ENCODE data around the gene GMPR. TPM values are rescaled to one million over a fixed set of nuclear protein-coding genes. Genes with fewer than 3 reads are reported as not detected.
"Not testable (repeated sequence)": the region's sequence is repeated elsewhere in the genome, so short reads cannot be mapped to it uniquely, and the experiment has no call there.

Gene GMPR
- total RNA-seq, 2 donors from 2014 or later, result 17.0 to 62.1 TPM

DNA sequence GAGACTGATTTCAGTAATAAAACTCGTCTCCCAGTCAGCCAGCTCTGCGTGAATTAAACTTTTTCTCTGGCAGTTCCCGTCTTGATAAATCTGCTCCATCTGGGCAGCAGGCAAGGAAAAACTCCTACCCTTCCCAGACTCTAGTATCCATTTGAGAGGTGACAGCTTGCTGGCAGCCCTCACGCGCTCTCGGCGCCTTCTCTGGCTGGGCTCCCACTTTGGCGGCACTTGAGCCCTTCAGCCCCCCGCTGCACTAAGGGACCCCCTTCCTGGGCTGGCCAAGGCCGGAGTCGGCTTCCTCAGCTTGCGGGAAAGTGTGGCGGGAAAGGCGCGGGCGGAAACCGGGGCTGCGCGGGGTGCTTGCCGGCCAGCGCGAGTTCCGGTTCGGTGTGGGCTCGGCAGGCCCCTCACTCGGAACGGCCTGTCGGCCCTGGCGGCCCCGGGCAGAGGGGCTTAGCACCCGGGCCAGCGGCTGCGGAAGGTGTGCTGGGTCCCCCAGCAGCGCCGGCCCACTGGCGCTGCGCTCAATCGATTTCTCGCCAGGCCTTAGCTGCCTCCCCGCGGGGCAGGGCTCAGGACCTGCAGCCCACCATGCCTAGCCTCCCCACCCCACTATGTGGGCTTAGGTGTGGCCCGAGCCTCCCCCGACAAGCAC lies 21.8 kb upstream of the GMPR start:
- DNase-seq (ENCODE audit: low spot score), result no peak
- H3K27me3 ChIP-seq (replicated peaks; ENCODE audit: insufficient read depth), result no peaks in the 10 kb centered on the region
- H3K4me1 ChIP-seq (ENCODE audit: control insufficient read depth in 1 of 2, low read depth in 2 of 2), result peaks cover 9 to 42% of the 10 kb centered on the region in 2 donors
- H3K9me3 ChIP-seq, result no peaks in the 10 kb centered on the region
- no peaks in the 10 kb centered on the region for H3K36me3 ChIP-seq
- no peak for ATAC-seq (ENCODE audit: insufficient number of reproducible peaks, low FRiP score, low read depth)
- TF ChIP-seq, protein P1, sequence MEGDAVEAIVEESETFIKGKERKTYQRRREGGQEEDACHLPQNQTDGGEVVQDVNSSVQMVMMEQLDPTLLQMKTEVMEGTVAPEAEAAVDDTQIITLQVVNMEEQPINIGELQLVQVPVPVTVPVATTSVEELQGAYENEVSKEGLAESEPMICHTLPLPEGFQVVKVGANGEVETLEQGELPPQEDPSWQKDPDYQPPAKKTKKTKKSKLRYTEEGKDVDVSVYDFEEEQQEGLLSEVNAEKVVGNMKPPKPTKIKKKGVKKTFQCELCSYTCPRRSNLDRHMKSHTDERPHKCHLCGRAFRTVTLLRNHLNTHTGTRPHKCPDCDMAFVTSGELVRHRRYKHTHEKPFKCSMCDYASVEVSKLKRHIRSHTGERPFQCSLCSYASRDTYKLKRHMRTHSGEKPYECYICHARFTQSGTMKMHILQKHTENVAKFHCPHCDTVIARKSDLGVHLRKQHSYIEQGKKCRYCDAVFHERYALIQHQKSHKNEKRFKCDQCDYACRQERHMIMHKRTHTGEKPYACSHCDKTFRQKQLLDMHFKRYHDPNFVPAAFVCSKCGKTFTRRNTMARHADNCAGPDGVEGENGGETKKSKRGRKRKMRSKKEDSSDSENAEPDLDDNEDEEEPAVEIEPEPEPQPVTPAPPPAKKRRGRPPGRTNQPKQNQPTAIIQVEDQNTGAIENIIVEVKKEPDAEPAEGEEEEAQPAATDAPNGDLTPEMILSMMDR (IDR thresholded peaks at IDR 0.05), result no peak
- H3K27ac ChIP-seq, result peak overlapping the region; percentile 65 to 78
- H3K4me3 ChIP-seq, result peak overlapping the region; percentile 64

DNA sequence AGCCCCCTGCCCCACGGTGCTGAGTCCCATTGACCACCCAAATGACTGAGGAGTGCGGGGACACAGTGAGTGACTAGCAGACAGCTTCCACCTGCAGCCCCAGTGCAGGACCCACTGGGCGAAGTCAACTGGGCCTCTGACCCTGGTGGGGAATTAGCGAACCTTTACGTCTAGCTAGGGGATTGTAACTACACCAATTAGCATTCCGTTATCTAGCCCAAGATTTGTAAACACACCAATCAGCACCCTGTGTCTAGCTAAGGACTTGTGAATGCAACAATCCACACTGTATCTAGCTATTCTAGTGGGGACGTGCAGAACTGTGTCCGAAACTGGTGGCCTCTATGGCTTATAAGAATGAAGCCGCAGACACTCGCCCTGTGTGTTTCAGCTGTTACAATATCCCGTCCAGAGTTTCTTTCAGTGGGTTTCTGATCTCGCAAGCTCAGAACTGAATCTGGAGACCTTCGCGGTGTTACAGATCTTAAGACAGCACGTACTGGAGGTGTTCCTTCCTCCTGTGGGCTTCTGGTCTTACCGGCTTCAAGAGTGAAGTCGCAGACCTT lies 21.1 kb upstream of the GMPR start:
- Histone ChIP-seq H3K4me1 (ENCODE audit: control insufficient read depth in 1 of 2, low read depth in 2 of 2) (peaks cover 9 to 42% of the 10 kb centered on the region in 2 donors), H3K27ac (peak overlapping the region in 1 of 2 donors; percentile 78), H3K27me3 (replicated peaks; ENCODE audit: insufficient read depth) (no peaks in the 10 kb centered on the region), H3K36me3 (no peaks in the 10 kb centered on the region), H3K9me3 (no peaks in the 10 kb centered on the region), H3K4me3 (no peak overlapping the region)
- ATAC-seq (ENCODE audit: insufficient number of reproducible peaks, low FRiP score, low read depth) (no peak), DNase-seq (ENCODE audit: low spot score) (no peak)
- TF ChIP-seq, protein P1 (IDR thresholded peaks at IDR 0.05), result no peak

GRCh38 chr6:16222826-16223225 lies 15.6 kb upstream of the GMPR start:
- ATAC-seq (ENCODE audit: insufficient number of reproducible peaks, low FRiP score, low read depth) (no peak), DNase-seq (ENCODE audit: low spot score) (no peak)
- H3K4me1 ChIP-seq (ENCODE audit: control insufficient read depth in 1 of 2, low read depth in 2 of 2), result peaks cover 3 to 26% of the 10 kb centered on the region in 2 donors
- no peaks in the 10 kb centered on the region for H3K27me3 ChIP-seq (replicated peaks; ENCODE audit: insufficient read depth)
- no peaks in the 10 kb centered on the region for H3K9me3 ChIP-seq
- peak overlapping the region in 1 of 2 donors; percentile 32 for H3K27ac ChIP-seq
- no peaks in the 10 kb centered on the region for H3K36me3 ChIP-seq
- no peak overlapping the region for H3K4me3 ChIP-seq
- TF ChIP-seq, protein P1 (IDR thresholded peaks at IDR 0.05), result no peak

- no peak for DNase-seq (ENCODE audit: low spot score)
- H3K4me3 ChIP-seq, result no peak overlapping the region
- H3K9me3 ChIP-seq, result no peaks in the 10 kb centered on the region
- H3K36me3 ChIP-seq, result no peaks in the 10 kb centered on the region
- no peaks in the 10 kb centered on the region for H3K27me3 ChIP-seq (replicated peaks; ENCODE audit: insufficient read depth)
- TF ChIP-seq, protein P1 (IDR thresholded peaks at IDR 0.05), result no peak
- ATAC-seq (ENCODE audit: insufficient number of reproducible peaks, low FRiP score, low read depth), result no peak
- peaks cover under 1 to 20% of the 10 kb centered on the region in 2 donors for H3K4me1 ChIP-seq (ENCODE audit: control insufficient read depth in 1 of 2, low read depth in 2 of 2)
- no peak overlapping the region for H3K27ac ChIP-seq
Observed at GRCh38 chr6:16223362-16223761, 15.0 kb upstream of the GMPR start.

GRCh38 chr6:16224409-16224808 lies 14.0 kb upstream of the GMPR start:
- ATAC-seq (ENCODE audit: insufficient number of reproducible peaks, low FRiP score, low read depth) (no peak), DNase-seq (ENCODE audit: low spot score) (no peak)
- Histone ChIP-seq H3K9me3 (no peaks in the 10 kb centered on the region), H3K4me3 (no peak overlapping the region), H3K36me3 (no peaks in the 10 kb centered on the region), H3K4me1 (ENCODE audit: control insufficient read depth in 1 of 2, low read depth in 2 of 2) (peaks cover 0 to 18% of the 10 kb centered on the region in 2 donors), H3K27ac (no peak overlapping the region), H3K27me3 (replicated peaks; ENCODE audit: insufficient read depth) (no peaks in the 10 kb centered on the region)
- TF ChIP-seq, protein P1 (IDR thresholded peaks at IDR 0.05), result no peak

- H3K27me3 ChIP-seq (replicated peaks; ENCODE audit: insufficient read depth); H3K9me3 ChIP-seq; DNase-seq (ENCODE audit: low spot score); H3K4me3 ChIP-seq; H3K36me3 ChIP-seq; ATAC-seq (ENCODE audit: insufficient number of reproducible peaks, low FRiP score, low read depth); H3K27ac ChIP-seq: not testable (repeated sequence)
- H3K4me1 ChIP-seq (ENCODE audit: control insufficient read depth in 1 of 2, low read depth in 2 of 2), result peaks cover 0 to 26% of the 10 kb centered on the region in 2 donors
Observed at GRCh38 chr6:16225062-16225731, 13.2 kb upstream of the GMPR start.

GRCh38 chr6:16226117-16227047 lies 12.0 kb upstream of the GMPR start:
- H3K4me3 ChIP-seq; H3K27me3 ChIP-seq (replicated peaks; ENCODE audit: insufficient read depth); ATAC-seq (ENCODE audit: insufficient number of reproducible peaks, low FRiP score, low read depth); H3K27ac ChIP-seq; H3K36me3 ChIP-seq; DNase-seq (ENCODE audit: low spot score); H3K9me3 ChIP-seq: not testable (repeated sequence)
- H3K4me1 ChIP-seq (ENCODE audit: control insufficient read depth in 1 of 2, low read depth in 2 of 2), result peaks cover 0 to 29% of the 10 kb centered on the region in 2 donors

Measured in thoracic aorta (tissue), 2 donors.